Caco-2 (cell line): ENCODE results near the gene C16orf92. TPM values are rescaled to one million over a fixed set of nuclear protein-coding genes. Genes with fewer than 3 reads are reported as not detected.

Source experiments
- BruUV-seq: library from RNA; stranded (reverse); fragments of 400-500 nt; replicated peaks from 2 replicates; lab custom pipeline; 2021; lab: Mats Ljungman, UMichigan
- CTCF ChIA-PET: fragments of 300-600 bp; sonication (Branson Sonifier 250); formaldehyde crosslinking; loops from one replicate; lab custom pipeline; 2022; ENCODE audit warnings: antibody characterized with exemption; lab: Charles Lee
- POLR2A ChIA-PET: fragments of 300-600 bp; sonication (Branson Sonifier 250); formaldehyde crosslinking; loops from one replicate; lab custom pipeline; 2022; ENCODE audit warnings: antibody characterized with exemption; lab: Charles Lee
- DNase-seq, 2 experiments: peaks; one replicate each; pipeline versions ENCODE4 v3.0.0 to v3.0.0-alpha.2; 2020 to 2022
- H3K27me3 ChIP-seq: replicated peaks from 2 replicates; pipeline ENCODE4 v1.6.0; 2011; ENCODE audit warnings: low read length; ENCODE audit not compliant: control insufficient read depth, insufficient read depth
- H3K36me3 ChIP-seq: 2 replicates; pipeline ENCODE4 v1.5.1; 2011; ENCODE audit warnings: low read length; ENCODE audit not compliant: control insufficient read depth, insufficient read depth
- H3K4me1 ChIP-seq: fragments of 250-450 bp; sonication (Bioruptor Pico); 2 replicates; pipeline ENCODE4 v1.5.1; 2020; ENCODE audit warnings: mild to moderate bottlenecking
- H3K4me3 ChIP-seq: 2 replicates; pipeline ENCODE4 v1.5.1; 2011; ENCODE audit warnings: low read depth, mild to moderate bottlenecking, control low read depth, low read length
- H3K9me3 ChIP-seq: fragments of 250-450 bp; sonication (Bioruptor Pico); 2 replicates; pipeline ENCODE4 v1.5.1; 2020; ENCODE audit warnings: mild to moderate bottlenecking, moderate library complexity
- H3K27ac Mint-ChIP-seq: one replicate; pipeline ENCODE4 v1.8.0; 2022; ENCODE audit warnings: mixed read lengths; ENCODE audit not compliant: unreplicated experiment
- H3K27me3 Mint-ChIP-seq: one replicate; pipeline ENCODE4 v1.8.0; 2022; ENCODE audit warnings: mixed read lengths; ENCODE audit not compliant: insufficient read depth, unreplicated experiment
- H3K36me3 Mint-ChIP-seq: one replicate; pipeline ENCODE4 v1.8.0; 2022; ENCODE audit warnings: mild to moderate bottlenecking, mixed read lengths; ENCODE audit not compliant: insufficient read depth, unreplicated experiment
- H3K4me1 Mint-ChIP-seq: one replicate; pipeline ENCODE4 v1.8.0; 2022; ENCODE audit warnings: low read depth, mixed read lengths; ENCODE audit not compliant: unreplicated experiment
- H3K4me3 Mint-ChIP-seq: one replicate; pipeline ENCODE4 v1.8.0; 2022; ENCODE audit warnings: mild to moderate bottlenecking, moderate library complexity, mixed read lengths; ENCODE audit not compliant: unreplicated experiment
- H3K9me3 Mint-ChIP-seq: one replicate; pipeline ENCODE4 v1.8.0; 2022; ENCODE audit warnings: mixed read lengths; ENCODE audit not compliant: unreplicated experiment
- intact Hi-C: fragments of 100-400 bp; cut with micrococcal nuclease; formaldehyde crosslinking; loops from one replicate; pipeline ENCODE4 v1.10.0; 2022; ENCODE audit not compliant: unreplicated experiment
- total RNA-seq: library from RNA; stranded (reverse); gene quantifications from 2 replicates; pipeline ENCODE4 v1.2.3, GENCODE V29; 2022
- TF ChIP-seq, protein P1 (sequence below), 2 experiments: fragments of 200-600 bp in 1 of 2; IDR thresholded peaks; 1 replicate in 1 of 2; 2 replicates in 1 of 2; pipeline versions ENCODE4 v1.5.1 to v1.8.0; 2011 to 2022; ENCODE audit warnings: antibody characterized with exemption in 1 of 2, control low read depth in 1 of 2, inconsistent platforms in 1 of 2, low read depth in 1 of 2, low read length in 1 of 2, mild to moderate bottlenecking in 1 of 2, moderate library complexity in 1 of 2; ENCODE audit not compliant: insufficient read depth in 1 of 2, severe bottlenecking in 1 of 2, unreplicated experiment in 1 of 2

The C16orf92 gene
- total RNA-seq, 1 experiment from 2014 or later = not detected

DNA sequence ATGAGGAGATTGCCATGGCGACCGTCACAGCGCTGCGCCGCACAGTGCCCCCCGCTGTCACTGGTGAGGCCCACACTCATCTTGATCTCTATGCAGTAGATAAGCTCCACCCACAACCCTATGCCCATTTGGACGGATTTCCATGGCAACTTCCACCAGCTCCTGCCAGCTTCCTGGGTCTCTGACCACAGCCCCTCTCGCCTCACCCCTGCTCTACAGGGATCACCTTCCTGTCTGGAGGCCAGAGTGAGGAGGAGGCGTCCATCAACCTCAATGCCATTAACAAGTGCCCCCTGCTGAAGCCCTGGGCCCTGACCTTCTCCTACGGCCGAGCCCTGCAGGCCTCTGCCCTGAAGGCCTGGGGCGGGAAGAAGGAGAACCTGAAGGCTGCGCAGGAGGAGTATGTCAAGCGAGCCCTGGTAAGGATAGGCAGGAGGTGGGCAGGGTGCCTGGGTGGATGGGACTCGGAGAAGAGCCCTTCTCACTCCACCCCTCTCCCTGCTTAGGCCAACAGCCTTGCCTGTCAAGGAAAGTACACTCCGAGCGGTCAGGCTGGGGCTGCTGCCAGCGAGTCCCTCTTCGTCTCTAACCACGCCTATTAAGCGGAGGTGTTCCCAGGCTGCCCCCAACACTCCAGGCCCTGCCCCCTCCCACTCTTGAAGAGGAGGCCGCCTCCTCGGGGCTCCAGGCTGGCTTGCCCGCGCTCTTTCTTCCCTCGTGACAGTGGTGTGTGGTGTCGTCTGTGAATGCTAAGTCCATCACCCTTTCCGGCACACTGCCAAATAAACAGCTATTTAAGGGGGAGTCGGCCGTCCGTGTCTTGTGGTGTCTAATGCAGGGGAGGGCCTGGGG is 46.8 kb downstream of the C16orf92 start:
- Mint-ChIP-seq H3K4me3 (no peak overlapping the region), H3K27ac (no peak overlapping the region), H3K9me3 (no peaks in the 10 kb centered on the region), H3K27me3 (no peaks in the 10 kb centered on the region), H3K36me3 (peaks cover 79% of the 10 kb centered on the region), H3K4me1 (peaks cover 13% of the 10 kb centered on the region)
- H3K27me3 ChIP-seq = no peaks in the 10 kb centered on the region
- no peak overlapping the region for H3K4me3 ChIP-seq
- H3K4me1 ChIP-seq = peaks cover 4% of the 10 kb centered on the region; the same call in 1 of the 2 replicates
- BruUV-seq = TSS peak; percentile 3
- intact Hi-C loops = loop anchor here (5.0 to 10.0 kb wide), 2 partner anchors 335 to 1098 kb away; partner anchors contain the start of genes SPNS1 and ZNF771
- peaks cover 15% of the 10 kb centered on the region for H3K36me3 ChIP-seq
- ChIA-PET CTCF (no interaction called here), POLR2A (interaction anchor here (0.8 kb wide), 1 partner anchor 11 kb away, joined by 3 read pairs; no protein-coding TSS in a partner anchor)
- H3K9me3 ChIP-seq = no peaks in the 10 kb centered on the region
- DNase-seq = no peak
- TF ChIP-seq, protein P1, sequence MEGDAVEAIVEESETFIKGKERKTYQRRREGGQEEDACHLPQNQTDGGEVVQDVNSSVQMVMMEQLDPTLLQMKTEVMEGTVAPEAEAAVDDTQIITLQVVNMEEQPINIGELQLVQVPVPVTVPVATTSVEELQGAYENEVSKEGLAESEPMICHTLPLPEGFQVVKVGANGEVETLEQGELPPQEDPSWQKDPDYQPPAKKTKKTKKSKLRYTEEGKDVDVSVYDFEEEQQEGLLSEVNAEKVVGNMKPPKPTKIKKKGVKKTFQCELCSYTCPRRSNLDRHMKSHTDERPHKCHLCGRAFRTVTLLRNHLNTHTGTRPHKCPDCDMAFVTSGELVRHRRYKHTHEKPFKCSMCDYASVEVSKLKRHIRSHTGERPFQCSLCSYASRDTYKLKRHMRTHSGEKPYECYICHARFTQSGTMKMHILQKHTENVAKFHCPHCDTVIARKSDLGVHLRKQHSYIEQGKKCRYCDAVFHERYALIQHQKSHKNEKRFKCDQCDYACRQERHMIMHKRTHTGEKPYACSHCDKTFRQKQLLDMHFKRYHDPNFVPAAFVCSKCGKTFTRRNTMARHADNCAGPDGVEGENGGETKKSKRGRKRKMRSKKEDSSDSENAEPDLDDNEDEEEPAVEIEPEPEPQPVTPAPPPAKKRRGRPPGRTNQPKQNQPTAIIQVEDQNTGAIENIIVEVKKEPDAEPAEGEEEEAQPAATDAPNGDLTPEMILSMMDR (IDR thresholded peaks at IDR 0.05; ENCODE audit: insufficient read depth in 1 of 2, low read depth in 1 of 2, low read length in 1 of 2, severe bottlenecking in 1 of 2, unreplicated experiment in 1 of 2) = no peak

DNA sequence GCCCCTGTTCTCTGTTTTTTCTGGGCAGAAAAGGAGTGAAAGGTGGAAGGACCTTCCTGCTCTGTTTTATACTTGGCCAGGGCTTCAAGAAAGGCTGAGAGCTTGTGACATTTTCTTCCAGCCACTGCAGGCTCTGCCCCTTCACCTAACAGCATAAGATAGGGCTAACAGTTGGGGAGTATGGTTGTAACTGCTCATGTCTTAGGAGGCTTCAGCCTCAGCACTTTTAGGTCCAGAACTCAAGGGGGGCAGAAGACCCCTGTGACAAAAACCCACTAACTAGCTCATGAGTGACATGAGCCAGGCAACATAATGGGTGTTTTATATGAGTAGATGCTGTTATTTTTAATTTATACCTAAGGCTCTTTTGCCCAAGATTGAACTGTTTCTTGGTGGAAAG is 47.5 kb downstream of the C16orf92 start:
- Histone ChIP-seq H3K36me3 (peaks cover 15% of the 10 kb centered on the region), H3K4me1 (peaks cover 4% of the 10 kb centered on the region; the same call in 1 of the 2 replicates), H3K4me3 (no peak overlapping the region), H3K27me3 (no peaks in the 10 kb centered on the region), H3K9me3 (no peaks in the 10 kb centered on the region)
- H3K36me3 Mint-ChIP-seq = peaks cover 76% of the 10 kb centered on the region
- ChIA-PET CTCF (no interaction called here), POLR2A (interaction anchor here (0.8 kb wide), 1 partner anchor 10 kb away, joined by 3 read pairs; no protein-coding TSS in a partner anchor)
- BruUV-seq = no TSS peak
- H3K4me3 Mint-ChIP-seq = no peak overlapping the region
- no peaks in the 10 kb centered on the region for H3K9me3 Mint-ChIP-seq
- intact Hi-C loops = no loop called here
- peaks cover 13% of the 10 kb centered on the region for H3K4me1 Mint-ChIP-seq
- DNase-seq = no peak
- TF ChIP-seq, protein P1 (IDR thresholded peaks at IDR 0.05; ENCODE audit: insufficient read depth in 1 of 2, low read depth in 1 of 2, low read length in 1 of 2, severe bottlenecking in 1 of 2, unreplicated experiment in 1 of 2) = no peak
- H3K27me3 Mint-ChIP-seq = no peaks in the 10 kb centered on the region
- H3K27ac Mint-ChIP-seq = no peak overlapping the region

Other genes with a start within 250 kb of the C16orf92 start
- gene ZG16, start 244.9 kb upstream of the C16orf92 start, total RNA-seq = 1.4 and 1.9 TPM in 2 replicates
- 134 and 152 TPM in 2 replicates for gene KIF22, start 232.4 kb upstream of the C16orf92 start, total RNA-seq
- gene MAZ, start 216.7 kb upstream of the C16orf92 start, total RNA-seq = 299 and 317 TPM in 2 replicates
- 3.6 and 3.9 TPM in 2 replicates for gene PRRT2, start 211.0 kb upstream of the C16orf92 start, total RNA-seq
- gene PAGR1, start 207.0 kb upstream of the C16orf92 start, total RNA-seq = 31.4 and 33.0 TPM in 2 replicates
- 62.9 and 72.5 TPM in 2 replicates for gene MVP, start 202.7 kb upstream of the C16orf92 start, total RNA-seq
- 56.6 and 57.1 TPM in 2 replicates for gene CDIPT, start 160.0 kb upstream of the C16orf92 start, total RNA-seq
- gene SEZ6L2, start 123.6 kb upstream of the C16orf92 start, total RNA-seq = 24.1 and 26.3 TPM in 2 replicates
- 13.2 and 14.7 TPM in 2 replicates for gene ASPHD1, start 122.7 kb upstream of the C16orf92 start, total RNA-seq
- gene KCTD13, start 97.0 kb upstream of the C16orf92 start, total RNA-seq = 13.0 and 14.9 TPM in 2 replicates
- 54.5 and 57.7 TPM in 2 replicates for gene TMEM219, start 61.1 kb upstream of the C16orf92 start, total RNA-seq
- gene TAOK2, start 49.3 kb upstream of the C16orf92 start, total RNA-seq = 45.8 and 47.1 TPM in 2 replicates
- gene HIRIP3, start 27.6 kb upstream of the C16orf92 start, total RNA-seq = 22.7 and 23.3 TPM in 2 replicates
- gene INO80E, start 27.0 kb upstream of the C16orf92 start, total RNA-seq = 58.6 and 58.8 TPM in 2 replicates
- gene DOC2A, start 12.2 kb upstream of the C16orf92 start, total RNA-seq = 3.5 and 4.5 TPM in 2 replicates
- 0.48 and 0.60 TPM in 2 replicates for gene TLCD3B, start 8.1 kb downstream of the C16orf92 start, total RNA-seq
- gene ALDOA, start 42.6 kb downstream of the C16orf92 start, total RNA-seq = 675 and 802 TPM in 2 replicates
- 130 and 134 TPM in 2 replicates for gene PPP4C, start 52.8 kb downstream of the C16orf92 start, total RNA-seq
- 1.1 and 1.6 TPM in 2 replicates for gene TBX6, start 68.7 kb downstream of the C16orf92 start, total RNA-seq
- gene YPEL3, start 73.0 kb downstream of the C16orf92 start, total RNA-seq = 24.4 and 26.3 TPM in 2 replicates
- 5.8 and 8.4 TPM in 2 replicates for gene GDPD3, start 90.3 kb downstream of the C16orf92 start, total RNA-seq
- 64.0 and 71.9 TPM in 2 replicates for gene MAPK3, start 100.0 kb downstream of the C16orf92 start, total RNA-seq
- 0.95 and 1.2 TPM in 2 replicates for gene CORO1A, start 160.4 kb downstream of the C16orf92 start, total RNA-seq
- 96.5 and 114 TPM in 2 replicates for gene BOLA2B, start 170.5 kb downstream of the C16orf92 start, total RNA-seq
- gene SLX1A, start 170.7 kb downstream of the C16orf92 start, total RNA-seq = 19.1 and 19.9 TPM in 2 replicates
- 8.3 and 9.1 TPM in 2 replicates for gene SULT1A3, start 176.1 kb downstream of the C16orf92 start, total RNA-seq
- gene NPIPB13, start 225.3 kb downstream of the C16orf92 start, total RNA-seq = 6.7 and 7.8 TPM in 2 replicates